HG03521 (cell line): Measurements from ENCODE around the gene HLA-DRB1.
"Not testable (repeated sequence)": the region's sequence is repeated elsewhere in the genome, so short reads cannot be mapped to it uniquely, and the experiment has no call there.

ENCODE experiments used
- ATAC-seq: cut with Tn5 transposase; IDR thresholded peaks from one replicate; pipeline ENCODE4 v1.9.1; 2021; ENCODE audit warnings: mild to moderate bottlenecking, moderate library complexity; ENCODE audit not compliant: unreplicated experiment

Gene HLA-DRB1

DNA sequence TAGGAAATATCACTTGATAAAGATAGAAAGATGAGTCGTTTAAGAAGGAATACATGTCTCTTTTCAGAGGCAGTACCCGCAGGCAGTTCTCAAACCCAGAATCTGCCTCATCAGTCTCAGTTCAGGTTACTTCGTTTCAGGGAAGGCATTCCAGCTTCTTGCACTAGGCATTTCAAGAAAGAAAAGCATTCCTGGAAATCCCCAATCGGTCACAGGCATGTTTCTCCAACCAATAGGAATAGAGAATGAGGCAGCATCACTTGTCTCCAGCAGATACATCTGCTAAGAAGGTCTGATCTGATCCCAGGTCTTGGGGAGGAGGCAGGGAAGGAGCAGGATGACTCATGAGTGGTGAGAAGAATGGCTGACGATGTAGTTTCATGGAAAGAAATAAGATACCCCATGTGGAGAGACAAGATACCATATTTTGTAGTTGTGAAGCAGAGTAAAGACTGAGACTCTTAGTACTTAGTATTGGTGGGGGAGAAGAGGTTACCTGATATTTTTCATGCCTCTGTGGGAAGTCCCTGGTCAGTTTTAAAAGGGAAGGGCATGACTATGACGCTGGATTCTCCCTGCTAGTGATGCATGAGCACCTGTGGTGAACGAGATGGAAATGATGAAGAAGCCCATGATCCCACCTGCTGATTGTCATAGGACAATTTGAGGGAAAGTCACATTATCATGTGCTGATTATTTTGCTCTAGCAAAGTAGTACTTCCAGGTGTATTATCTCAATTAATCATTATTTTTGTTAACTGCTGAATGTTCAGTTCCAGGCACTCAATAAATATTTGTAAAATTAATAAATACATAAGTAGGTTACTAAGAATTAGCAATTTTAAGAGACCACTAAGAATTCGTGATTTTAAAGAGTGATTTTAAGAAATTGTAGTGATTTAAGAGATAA, 20.3 kb upstream of the HLA-DRB1 start:
- ATAC-seq: peak; percentile 95

DNA sequence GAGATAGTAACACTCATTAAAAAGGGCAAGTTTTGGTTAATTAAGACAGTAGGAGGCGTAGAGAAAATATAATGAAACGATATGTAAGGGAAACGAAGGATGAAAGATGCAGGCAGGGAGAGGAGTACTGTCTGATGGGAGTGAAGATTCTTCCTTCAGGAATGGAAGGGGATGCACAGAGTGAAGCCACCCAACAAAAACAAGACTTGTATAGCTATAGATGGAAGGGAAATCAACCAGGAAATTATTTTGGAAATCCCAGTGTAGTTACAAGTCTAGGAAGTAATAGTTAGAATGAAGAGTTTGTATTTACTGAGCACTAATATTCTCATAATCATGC, 19.7 kb upstream of the HLA-DRB1 start:
- no peak for ATAC-seq

DNA sequence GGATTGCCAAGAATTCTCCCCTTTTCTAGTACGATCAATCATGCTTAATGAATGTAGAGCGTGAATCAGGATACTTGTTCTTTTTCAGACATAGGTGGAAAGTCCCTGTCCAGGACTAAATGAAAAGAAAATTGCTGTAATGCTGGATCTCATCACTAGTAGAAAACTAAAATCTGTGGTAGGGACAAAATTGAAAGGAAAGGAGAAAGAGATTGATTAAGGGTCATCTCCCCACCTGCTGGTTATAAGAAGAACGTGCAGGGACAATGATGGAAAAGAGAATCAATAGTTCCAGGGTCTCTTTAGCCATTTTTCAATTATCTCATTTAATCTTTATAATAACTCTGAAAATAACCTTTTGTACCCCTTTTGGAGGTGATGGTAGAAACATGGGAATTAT, 18.7 kb upstream of the HLA-DRB1 start:
- ATAC-seq: no peak

DNA sequence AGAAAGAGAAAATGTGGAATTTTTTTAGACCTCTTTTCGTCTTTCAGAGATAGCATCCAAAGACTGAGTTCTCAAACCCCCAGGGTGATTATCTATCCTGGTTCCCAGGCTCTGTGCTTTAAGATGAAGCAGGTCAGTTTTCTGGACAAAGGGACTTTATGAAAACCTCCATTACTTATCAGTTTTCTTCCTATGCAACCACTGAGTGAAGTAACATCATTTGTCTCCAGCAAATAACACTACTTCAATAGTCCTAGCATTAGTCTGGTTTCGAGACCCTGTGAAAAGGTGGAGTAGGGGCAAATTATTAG, 18.3 kb upstream of the HLA-DRB1 start:
- ATAC-seq: no peak

DNA sequence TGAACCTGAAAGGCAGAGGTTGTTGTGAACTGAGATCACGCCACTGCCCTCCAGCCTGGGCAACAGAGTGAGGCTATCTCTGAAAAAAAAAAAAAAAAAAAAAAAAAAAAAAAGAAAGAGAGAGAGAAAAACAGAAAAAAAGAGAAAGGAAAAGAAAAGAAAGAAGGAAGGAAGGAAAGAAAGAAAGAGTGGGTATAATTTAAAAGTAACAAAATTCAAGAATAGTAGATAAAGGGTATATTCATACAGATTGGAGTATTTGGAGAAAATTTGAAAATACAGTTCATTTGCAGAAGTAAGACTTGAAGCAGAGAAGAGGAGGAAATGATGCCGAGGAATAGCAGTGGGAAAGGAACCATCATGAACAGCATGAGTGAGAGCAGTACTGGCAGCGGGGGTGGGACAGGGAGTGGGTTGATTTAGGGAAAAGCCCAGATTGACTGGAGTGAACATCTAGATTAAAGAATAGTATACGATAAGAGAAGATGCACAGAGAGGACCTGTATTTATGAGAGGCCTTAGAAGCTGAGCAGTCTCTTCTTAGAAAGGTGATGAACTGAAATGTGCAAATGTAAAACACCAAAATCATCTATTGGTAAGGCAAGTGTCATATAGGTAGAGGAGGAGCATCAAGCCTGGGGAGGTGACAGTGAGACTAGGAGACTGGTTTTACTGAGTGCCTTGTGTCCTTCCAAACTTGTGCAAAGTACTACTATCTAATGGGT, 17.8 kb upstream of the HLA-DRB1 start:
- ATAC-seq: no peak

DNA sequence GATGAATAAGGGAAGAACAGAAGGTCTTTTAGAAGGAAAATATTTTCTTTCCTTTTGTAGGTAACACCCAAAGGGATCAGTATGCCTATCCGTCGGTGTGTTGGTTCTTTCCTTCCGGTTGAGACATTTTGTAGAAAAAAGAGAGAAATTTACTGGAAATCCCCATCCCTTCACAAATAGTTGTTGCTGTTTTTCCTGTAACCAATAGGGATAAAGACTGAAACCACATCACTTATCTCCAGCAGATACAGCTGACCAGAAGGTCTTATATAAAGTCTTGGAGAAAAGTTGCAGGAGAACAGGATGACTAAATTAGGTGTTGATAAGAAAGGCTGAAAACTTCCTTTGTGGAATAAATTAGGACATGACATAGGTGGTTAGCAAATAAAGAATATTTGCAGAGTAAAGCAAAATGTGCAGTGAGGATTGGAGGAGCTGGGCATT, 14.8 kb upstream of the HLA-DRB1 start:
- no peak for ATAC-seq

DNA sequence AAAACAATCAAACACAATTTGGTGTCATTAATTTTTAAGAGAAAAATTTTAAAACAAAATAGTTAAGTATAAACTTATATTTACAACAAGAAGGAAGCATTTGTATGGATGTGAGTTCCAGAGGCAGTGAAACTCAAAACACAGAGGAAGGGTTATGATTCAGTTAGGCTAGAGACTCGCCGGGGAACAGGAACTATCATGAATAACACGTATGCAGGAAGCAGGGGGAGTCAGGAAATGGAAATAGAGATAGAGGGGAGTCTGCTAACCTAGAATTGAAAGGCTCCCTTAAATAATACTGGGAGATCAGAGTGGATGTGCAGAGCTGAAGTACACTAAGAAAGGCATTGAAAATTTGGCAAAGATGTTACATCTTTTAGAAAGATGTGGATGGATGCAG, 14.2 kb upstream of the HLA-DRB1 start:
- ATAC-seq: no peak

DNA sequence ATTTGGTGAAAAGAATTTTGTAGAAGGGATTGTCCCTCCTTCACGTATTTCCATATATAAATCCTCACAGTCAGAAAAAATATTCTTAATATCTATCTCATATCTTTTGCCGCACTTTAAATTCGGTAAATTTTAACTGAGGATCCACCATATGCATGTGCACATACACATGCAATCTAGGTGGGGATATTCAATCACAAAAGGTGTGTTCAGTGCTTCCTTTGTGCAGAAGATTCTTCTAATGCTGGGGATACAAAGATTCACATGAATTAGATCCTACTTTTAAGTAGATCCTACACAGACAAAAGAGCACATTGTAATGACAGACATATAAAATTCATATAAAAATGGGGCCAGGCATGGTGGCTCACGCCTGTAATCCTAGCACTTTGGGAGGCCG, 13.6 kb upstream of the HLA-DRB1 start:
- ATAC-seq: no peak

DNA sequence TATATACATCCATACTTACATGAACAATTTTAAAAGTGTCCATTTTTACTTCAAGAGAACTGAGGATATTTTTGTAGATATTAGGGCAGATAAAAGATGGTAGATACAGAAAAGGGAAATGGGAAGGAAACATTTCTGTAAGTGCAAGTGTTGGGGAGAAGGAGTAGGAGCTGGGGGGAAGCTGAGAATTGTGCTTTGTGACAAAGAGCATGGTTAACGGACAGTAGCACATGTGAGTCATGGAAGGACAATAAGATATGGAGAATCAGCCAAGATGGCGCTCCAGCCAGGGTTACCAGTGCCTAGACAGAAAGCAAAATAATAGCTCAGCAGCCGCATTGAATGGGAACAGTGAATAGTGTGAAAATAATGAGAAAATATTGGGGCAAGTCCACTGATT, 12.7 kb upstream of the HLA-DRB1 start:
- no peak for ATAC-seq

DNA sequence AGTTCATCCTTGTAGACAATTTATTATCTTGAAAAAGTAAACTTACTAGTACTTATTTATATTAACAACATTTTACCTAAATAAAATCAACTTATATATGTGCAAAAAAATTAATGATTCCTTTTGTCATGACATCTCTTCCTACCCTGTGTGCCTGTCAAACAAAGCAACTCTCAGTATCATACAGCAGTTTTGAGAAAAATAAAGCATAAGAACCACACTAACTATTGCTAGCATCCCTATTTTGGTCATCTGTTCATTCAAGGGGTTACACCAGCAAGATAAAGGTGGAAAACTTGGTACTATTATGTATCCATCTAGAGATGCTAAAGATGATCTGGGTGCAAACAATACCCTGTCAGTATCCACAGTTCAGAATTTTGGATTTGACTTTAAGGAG, 7.4 kb upstream of the HLA-DRB1 start:
- ATAC-seq: no peak

DNA sequence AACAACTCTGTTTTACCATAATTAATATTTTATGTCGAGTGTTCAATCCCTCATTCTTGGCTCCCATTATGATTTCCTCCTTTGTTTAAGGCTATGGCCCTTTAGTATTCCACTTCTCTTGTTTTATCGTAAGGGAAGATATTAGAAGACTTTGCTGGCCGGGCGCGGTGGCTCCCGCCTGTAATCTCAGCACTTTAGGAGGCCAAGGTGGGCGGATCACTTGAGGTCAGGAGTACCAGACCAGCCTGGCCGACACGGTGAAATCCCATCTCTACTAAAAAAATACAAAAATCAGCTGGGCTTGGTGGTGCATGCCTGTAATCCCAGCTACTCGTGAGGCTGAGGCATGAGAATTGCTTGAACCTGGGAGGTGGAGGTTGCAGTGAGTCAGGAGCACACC, 1.1 kb upstream of the HLA-DRB1 start:
- not testable (repeated sequence) for ATAC-seq

DNA sequence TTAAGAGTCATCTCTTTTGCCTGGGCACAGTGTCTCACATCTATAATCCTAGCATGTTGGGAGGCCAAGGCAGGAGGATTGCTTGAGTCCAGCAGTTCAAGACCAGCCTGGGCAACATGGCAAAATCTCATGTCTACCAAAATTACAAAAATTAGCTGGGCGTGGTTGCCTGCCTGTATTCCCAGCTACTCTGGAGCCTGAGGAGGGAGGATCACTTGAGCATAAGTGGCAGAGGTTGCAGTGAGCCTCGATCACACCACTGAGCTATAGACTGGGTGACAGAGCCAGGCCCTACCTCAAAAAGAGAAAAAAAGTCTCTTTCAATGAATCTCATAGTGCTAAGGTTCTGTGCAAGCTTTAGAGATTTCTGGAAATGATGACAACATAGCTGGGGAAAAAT, 1.5 kb downstream of the HLA-DRB1 start:
- ATAC-seq: no peak

DNA sequence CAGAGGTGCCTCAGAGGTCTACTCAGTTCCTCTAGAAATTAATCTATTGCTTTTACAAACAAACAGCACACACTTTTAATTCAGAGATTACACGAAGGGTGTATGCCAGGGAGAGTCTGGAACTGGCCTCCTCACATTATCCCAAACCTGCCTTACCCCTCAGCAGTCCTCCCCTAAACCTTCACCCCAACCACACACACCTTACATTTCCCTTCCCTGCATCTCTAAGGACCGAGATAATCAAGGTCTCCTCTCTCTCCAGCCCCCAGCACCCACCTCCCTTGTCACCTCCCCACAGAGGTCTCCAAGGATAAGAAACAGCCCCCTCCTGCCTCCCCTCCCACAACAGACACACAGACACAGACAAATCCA, 6.1 kb downstream of the HLA-DRB1 start:
- no peak for ATAC-seq

DNA sequence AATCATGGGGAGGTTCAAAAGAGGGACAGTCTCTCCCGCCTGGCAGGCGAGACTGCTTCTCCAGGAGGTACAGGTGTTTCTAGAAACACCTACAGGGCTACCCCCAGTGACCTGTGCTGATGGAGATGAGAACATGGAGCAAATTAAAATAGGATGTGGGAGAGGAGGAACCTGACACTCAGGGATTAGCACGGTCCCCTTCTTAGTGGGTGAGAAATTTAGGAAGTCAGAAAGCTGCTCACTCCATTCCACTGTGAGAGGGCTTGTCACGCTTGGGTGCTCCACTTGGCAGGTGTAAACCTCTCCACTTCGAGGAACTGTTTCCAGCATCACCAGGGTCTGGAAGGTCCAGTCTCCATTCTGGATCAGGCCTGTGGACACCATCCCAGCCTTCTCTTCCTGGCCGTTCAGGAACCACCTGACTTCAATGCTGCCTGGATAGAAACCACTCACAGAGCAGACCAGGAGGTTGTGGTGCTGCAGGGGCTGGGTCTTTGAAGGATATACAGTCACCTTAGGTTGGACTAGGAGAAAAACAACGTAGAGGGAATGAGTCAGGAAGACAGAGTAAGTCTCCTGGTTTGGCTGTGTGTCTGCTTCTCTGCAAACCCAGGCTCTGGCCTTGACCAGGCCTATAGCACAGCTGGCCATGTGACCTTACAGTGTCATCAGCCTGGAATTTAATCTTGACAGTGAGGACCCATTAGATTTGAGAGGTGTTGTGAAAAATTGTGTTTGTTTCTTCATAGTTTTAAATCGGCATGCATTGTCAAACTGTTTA, 8.1 kb downstream of the HLA-DRB1 start:
- ATAC-seq: no peak

DNA sequence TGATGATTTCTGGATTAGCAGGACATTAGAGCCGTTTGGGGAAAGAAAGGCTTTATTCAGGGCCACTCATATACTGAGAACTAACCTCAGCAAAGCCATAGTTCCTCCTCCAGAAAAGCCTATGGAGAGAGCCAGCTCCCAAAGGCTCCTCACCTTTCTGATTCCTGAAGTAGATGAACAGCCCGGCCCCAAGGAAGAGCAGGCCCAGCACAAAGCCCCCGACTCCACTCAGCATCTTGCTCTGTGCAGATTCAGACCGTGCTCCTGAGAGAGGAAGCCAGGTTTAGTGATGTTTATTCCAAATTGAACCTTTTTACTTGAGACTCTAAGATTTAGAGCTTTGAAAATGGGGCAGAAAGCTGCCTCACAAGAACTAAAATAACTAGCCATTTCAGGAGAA, 9.1 kb downstream of the HLA-DRB1 start:
- ATAC-seq: no peak

DNA sequence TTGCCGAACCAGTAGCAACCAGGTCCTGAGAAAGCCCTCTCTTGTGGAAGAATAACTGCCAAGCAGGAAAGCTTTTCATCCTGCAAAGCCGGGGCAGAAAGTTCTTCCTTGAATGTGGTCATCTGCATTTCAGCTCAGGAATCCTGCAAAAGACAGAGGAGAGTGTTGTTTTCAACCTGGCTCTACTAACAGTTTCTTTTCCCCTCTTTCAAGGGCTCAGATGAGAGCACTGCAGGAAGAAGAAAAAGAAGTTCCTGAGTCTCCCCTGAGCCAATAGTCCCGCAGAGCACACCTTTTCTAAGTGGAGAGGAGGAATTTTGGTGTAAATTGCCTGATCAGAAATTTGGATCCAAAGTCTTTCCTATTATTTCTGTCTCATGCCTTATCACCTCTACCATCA, 10.7 kb downstream of the HLA-DRB1 start:
- no peak for ATAC-seq

DNA sequence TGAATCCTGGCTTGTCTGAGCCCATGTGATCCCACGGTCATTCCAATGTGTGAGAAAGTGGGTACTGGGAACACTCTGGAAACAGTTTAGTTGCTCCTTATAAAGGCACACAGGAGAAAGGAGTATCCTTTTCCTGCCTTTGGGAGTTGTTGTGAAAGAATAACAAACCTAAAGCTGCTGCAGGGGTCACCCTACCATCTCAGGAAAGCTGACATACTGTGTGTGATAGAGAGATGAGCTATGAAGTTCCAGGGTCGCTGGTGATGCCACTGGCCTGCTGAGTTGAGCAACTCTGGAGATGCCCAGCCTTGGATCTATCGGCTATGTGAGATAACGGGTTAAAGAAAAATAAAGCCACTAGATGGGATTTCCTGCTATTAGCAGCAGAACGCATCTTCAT, 12.2 kb downstream of the HLA-DRB1 start:
- not testable (repeated sequence) for ATAC-seq

DNA sequence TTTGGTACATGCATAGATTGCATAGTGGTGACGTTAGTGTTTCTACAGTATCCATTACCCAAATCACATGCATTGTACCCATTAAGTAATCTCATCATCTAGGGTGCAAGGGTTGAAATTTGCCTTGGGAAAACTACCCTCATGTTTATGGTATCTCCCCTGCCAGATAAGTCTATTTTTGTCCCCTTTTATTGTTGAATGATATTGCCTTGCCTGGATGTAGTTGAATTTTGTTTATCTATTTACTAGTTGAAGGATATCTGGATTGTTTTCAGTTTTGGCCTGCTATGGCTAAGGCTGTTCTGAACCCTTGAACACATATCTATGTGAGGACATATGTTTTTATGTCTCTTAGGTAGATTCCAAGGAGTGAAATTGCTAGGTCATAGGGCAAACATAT, 13.4 kb downstream of the HLA-DRB1 start:
- no peak for ATAC-seq

DNA sequence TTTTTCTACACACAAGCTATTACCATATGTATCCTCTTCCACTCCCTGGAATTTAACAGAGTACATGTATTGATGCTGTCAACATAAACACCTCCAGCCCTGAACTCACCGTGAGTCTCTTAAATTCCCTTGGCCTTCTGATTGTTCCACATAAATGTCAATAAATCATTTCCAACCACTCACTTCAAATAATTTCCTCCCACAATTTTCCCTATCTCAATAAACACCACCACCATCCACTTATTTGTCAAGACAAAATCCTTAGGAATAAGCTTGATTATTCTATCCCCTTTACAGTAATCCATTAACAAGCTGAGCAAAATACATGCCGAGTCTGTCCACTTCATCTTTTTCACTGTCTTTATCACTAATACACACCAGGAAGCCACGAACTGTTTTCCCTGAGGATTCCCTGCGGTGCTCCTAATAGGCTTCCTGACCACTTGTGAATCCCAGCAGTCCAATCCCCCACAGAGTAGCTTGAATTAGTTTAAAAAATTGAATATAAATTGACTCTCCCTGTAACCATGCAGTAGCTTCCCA, 19.2 kb downstream of the HLA-DRB1 start:
- no peak for ATAC-seq

DNA sequence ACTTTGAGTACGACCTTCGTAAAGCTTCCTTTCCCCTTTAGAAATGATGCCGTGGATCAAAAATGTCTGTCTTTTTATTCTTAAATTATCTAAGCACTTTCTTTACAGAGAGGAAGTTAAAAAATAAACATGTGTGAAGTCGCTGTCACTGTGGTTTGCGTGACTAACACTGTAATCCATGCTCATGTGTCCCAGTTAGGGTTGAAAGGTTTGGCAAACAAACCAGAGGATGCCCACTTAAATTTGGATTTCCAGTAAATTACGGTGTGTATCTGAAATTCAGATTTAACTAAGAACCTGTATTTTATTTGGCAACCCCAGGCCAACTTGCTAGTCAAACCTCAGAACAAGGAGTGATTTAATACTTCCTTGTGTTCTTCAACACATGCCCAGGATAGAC, 21.1 kb downstream of the HLA-DRB1 start:
- no peak for ATAC-seq

DNA sequence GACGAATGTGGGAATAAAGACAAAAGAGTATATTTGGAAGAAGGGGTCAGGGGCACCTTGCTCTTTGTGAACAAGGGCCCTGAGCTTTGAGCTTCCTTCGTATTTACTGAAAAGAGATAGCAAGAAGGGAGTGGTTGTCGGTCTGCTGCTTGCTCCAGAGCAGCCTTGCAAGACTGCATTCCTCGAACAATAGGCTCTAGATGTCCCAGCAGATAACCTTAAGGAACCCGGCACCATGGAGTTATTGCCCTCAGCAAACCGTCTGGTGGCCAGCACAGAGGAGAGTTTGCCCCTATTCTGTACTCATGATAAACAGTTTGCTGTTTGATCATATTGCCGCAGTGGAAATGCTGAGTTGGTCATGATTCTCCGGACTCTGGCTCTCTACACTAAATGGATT, 22.7 kb downstream of the HLA-DRB1 start:
- no peak for ATAC-seq

DNA sequence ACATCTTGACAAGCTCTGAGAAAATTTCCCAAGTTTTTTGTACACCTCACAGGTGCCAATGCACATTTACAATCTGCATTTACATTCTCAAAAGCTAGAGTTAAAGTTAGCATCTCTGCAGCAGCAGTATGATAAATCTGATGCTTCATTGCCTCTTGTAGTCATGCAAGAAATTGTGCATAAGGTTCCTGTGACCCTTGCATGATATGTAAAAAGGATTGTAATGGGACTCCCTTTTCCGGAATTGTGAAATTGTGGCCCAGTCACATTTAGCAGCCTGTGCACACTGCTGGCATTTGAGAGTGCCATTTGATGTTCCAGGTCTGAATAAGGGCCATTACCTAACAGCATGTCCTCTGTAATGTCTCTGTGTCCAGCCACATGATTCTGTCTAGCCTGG, 24.1 kb downstream of the HLA-DRB1 start:
- no peak for ATAC-seq
